DOHH2 (cell line): ENCODE data around the gene KCTD16.

Source experiments
- H3F3A ChIP-seq: fragments of 200-600 bp; sonication (generic), shearing (Covaris generic); 2 replicates; pipeline ENCODE4 v1.6.0; 2016; ENCODE audit warnings: antibody characterized with exemption, mild to moderate bottlenecking; ENCODE audit not compliant: control insufficient read depth, insufficient read depth
- H3K27ac ChIP-seq: fragments of 200-600 bp; sonication (generic); 2 replicates; pipeline ENCODE4 v1.5.1; 2014; ENCODE audit warnings: low read depth, mild to moderate bottlenecking, low read length, moderate library complexity
- H3K27me3 ChIP-seq: fragments of 200-600 bp; sonication (generic); 2 replicates; pipeline ENCODE4 v1.6.1; 2014; ENCODE audit warnings: mild to moderate bottlenecking, low read length, mixed read lengths; ENCODE audit not compliant: control insufficient read depth
- H3K36me3 ChIP-seq: fragments of 200-600 bp; sonication (generic); 2 replicates; pipeline ENCODE4 v1.6.1; 2014; ENCODE audit warnings: mild to moderate bottlenecking, low read length, moderate library complexity, mixed read lengths; ENCODE audit not compliant: control insufficient read depth
- H3K4me1 ChIP-seq: fragments of 200-600 bp; sonication (generic); 2 replicates; pipeline ENCODE4 v1.6.1; 2014; ENCODE audit warnings: mild to moderate bottlenecking, low read length, mixed read lengths; ENCODE audit not compliant: control insufficient read depth
- H3K4me2 ChIP-seq: fragments of 200-600 bp; sonication (generic); 2 replicates; pipeline ENCODE4 v1.6.0; 2014; ENCODE audit warnings: mild to moderate bottlenecking, low read length, moderate library complexity
- H3K4me3 ChIP-seq: fragments of 200-600 bp; sonication (generic); 2 replicates; pipeline ENCODE4 v1.5.1; 2014; ENCODE audit warnings: mild to moderate bottlenecking, low read length, mixed read lengths
- H3K79me2 ChIP-seq: fragments of 200-600 bp; sonication (generic); 2 replicates; pipeline ENCODE4 v1.6.1; 2014; ENCODE audit warnings: mild to moderate bottlenecking, low read length, mixed read lengths; ENCODE audit not compliant: control insufficient read depth
- H3K9me2 ChIP-seq: fragments of 200-600 bp; sonication (generic); replicated peaks from 2 replicates; pipeline ENCODE4 v1.6.1; 2014; ENCODE audit warnings: mild to moderate bottlenecking, low read length, mixed read lengths; ENCODE audit not compliant: control insufficient read depth
- H3K9me3 ChIP-seq: fragments of 200-600 bp; sonication (generic); 2 replicates; pipeline ENCODE4 v1.6.1; 2014; ENCODE audit warnings: antibody characterized with exemption, low read length, mixed read lengths; ENCODE audit not compliant: control insufficient read depth, insufficient read depth
- H4K20me1 ChIP-seq: fragments of 200-600 bp; sonication (generic); 2 replicates; pipeline ENCODE4 v1.6.0; 2014; ENCODE audit warnings: low read depth, mild to moderate bottlenecking, antibody characterized with exemption, low read length, moderate library complexity; ENCODE audit not compliant: control insufficient read depth, insufficient read depth
- EZH2phosphoT487 ChIP-seq: fragments of 200-600 bp; sonication (generic); IDR thresholded peaks from 2 replicates; pipeline ENCODE4 v1.6.1; 2017; ENCODE audit warnings: borderline replicate concordance, mild to moderate bottlenecking, antibody characterized with exemption, low read length, moderate library complexity, mixed read lengths
- TF ChIP-seq, protein P1 (sequence below): fragments of 200-600 bp; sonication (generic); IDR thresholded peaks from one replicate; pipeline ENCODE4 v1.5.1; 2014; ENCODE audit warnings: antibody characterized with exemption, mild to moderate bottlenecking, low read depth, low read length; ENCODE audit not compliant: poor library complexity, severe bottlenecking

KCTD16 gene

DNA sequence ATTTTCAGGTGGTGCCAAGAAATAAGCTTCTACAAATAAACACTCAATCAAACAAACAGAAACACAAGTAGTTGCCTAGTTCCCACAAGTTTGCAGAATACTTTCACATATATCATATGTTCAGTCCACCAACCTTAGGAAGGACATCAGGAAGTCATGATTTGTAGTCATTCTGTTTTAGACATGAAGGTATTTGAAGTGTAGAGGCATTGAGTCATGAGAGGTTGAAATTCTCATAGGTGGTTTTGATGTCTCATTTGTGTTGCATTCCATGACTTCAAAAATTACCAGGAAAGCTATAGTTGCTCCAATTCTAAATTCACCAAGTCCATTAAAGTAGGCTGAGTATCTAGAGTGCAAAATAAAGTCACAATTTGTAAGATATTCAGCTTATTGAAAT, 159.0 kb downstream of the KCTD16 start:
- Histone ChIP-seq H3K9me3 (no peaks in the 10 kb centered on the region), H3K9me2 (no peaks in the 10 kb centered on the region), H3K27ac (no peak overlapping the region), H3K4me3 (no peak overlapping the region), H3F3A (no peaks in the 10 kb centered on the region), H4K20me1 (no peaks in the 10 kb centered on the region), H3K79me2 (no peaks in the 10 kb centered on the region), H3K4me2 (no peak overlapping the region), H3K4me1 (peaks cover 10% of the 10 kb centered on the region), H3K36me3 (no peaks in the 10 kb centered on the region), H3K27me3 (no peaks in the 10 kb centered on the region)
- no peak for TF ChIP-seq EZH2phosphoT487
- TF ChIP-seq, protein P1, sequence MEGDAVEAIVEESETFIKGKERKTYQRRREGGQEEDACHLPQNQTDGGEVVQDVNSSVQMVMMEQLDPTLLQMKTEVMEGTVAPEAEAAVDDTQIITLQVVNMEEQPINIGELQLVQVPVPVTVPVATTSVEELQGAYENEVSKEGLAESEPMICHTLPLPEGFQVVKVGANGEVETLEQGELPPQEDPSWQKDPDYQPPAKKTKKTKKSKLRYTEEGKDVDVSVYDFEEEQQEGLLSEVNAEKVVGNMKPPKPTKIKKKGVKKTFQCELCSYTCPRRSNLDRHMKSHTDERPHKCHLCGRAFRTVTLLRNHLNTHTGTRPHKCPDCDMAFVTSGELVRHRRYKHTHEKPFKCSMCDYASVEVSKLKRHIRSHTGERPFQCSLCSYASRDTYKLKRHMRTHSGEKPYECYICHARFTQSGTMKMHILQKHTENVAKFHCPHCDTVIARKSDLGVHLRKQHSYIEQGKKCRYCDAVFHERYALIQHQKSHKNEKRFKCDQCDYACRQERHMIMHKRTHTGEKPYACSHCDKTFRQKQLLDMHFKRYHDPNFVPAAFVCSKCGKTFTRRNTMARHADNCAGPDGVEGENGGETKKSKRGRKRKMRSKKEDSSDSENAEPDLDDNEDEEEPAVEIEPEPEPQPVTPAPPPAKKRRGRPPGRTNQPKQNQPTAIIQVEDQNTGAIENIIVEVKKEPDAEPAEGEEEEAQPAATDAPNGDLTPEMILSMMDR = no peak

DNA sequence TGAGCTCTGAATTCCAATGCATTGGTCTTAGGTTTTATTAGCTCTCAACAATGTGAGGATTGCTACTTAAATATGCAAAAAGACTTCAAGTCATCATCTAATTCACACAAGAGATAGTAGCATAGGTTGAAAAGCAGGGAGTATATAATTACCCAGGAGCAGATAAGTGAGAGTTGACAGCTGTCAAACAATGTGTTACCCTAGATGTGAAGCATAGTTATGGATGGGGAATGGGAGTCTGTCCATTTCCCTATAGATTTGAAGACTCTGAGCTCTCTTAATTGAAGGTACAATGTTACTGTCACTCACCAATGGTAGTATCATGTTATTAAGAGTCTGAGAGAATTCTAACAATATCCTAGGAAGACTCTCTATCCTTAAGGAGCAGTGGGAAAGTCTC, 160.7 kb downstream of the KCTD16 start:
- Histone ChIP-seq H3K36me3 (no peaks in the 10 kb centered on the region), H3K9me3 (no peaks in the 10 kb centered on the region), H3F3A (no peaks in the 10 kb centered on the region), H3K9me2 (no peaks in the 10 kb centered on the region), H3K4me2 (no peak overlapping the region), H4K20me1 (no peaks in the 10 kb centered on the region), H3K79me2 (no peaks in the 10 kb centered on the region), H3K27ac (no peak overlapping the region), H3K27me3 (no peaks in the 10 kb centered on the region), H3K4me3 (no peak overlapping the region), H3K4me1 (peaks cover 10% of the 10 kb centered on the region)
- TF ChIP-seq EZH2phosphoT487 = no peak
- TF ChIP-seq, protein P1 = no peak

DNA sequence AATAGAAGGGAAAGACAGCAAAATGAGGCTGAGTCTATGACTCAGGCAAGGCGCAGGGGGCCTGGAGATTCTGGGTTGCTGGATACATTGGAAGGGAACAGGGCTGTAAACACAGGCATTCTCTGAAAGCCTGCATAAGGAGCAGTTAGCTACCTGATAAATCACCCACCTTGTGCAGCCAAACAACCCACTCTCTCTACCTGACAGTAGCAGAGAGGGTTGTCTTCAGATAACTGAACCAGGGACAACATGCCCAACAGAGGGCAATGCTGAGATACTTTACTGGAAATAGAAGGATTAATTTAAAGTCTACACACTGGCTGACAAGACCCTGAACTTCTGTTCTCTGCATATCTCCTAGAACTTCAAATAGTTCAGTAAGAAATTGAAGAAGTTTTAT, 161.6 kb downstream of the KCTD16 start:
- Histone ChIP-seq H3K36me3 (no peaks in the 10 kb centered on the region), H3K4me1 (peaks cover 10% of the 10 kb centered on the region), H3K27me3 (no peaks in the 10 kb centered on the region), H3K27ac (no peak overlapping the region), H4K20me1 (no peaks in the 10 kb centered on the region), H3K9me2 (no peaks in the 10 kb centered on the region), H3F3A (no peaks in the 10 kb centered on the region), H3K4me3 (no peak overlapping the region), H3K4me2 (no peak overlapping the region), H3K9me3 (no peaks in the 10 kb centered on the region), H3K79me2 (no peaks in the 10 kb centered on the region)
- no peak for TF ChIP-seq EZH2phosphoT487
- TF ChIP-seq, protein P1 = peak; percentile 41
